ENCODE data around the gene PAPOLG. TPM values are rescaled to one million over a fixed set of nuclear protein-coding genes. Genes with fewer than 3 reads are reported as not detected.

The PAPOLG gene
- total RNA-seq, 2 donors from 2014 or later = 23.2 to 34.1 TPM

DNA sequence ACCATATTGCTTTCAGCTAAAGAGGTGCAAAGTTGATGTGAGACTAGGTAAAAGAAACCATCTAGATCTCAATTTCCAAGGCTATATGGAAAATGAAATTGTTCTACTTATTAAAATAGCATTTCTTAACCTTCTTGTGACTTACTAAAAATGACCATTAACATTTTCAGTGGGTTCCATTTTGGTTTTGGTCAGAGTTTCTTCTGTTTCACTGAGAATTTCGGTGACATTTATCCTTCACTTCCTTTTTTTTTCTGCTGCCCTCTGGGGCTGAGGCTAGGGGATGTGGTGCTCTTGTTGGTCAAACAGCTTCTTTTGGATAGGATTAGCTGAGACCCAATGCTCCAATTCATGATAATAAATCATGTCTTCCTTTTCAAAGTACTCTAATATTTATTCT is 81.1 kb downstream of the PAPOLG start:
- Histone ChIP-seq H3K4me1 (ENCODE audit: control insufficient read depth, insufficient read depth, low read length) (no peaks in the 10 kb centered on the region), H3K9ac (ENCODE audit: extremely low read depth, low read length, poor library complexity, severe bottlenecking) (no peak overlapping the region), H3K9me3 (ENCODE audit: control insufficient read depth, low read length) (no peaks in the 10 kb centered on the region), H3K4me3 (ENCODE audit: low read length) (no peak overlapping the region), H3K27me3 (ENCODE audit: control insufficient read depth, insufficient read depth, low read length, poor library complexity, severe bottlenecking) (peaks cover 15% of the 10 kb centered on the region), H3K27ac (ENCODE audit: low read depth, low read length) (no peak overlapping the region), H3K36me3 (ENCODE audit: control insufficient read depth, insufficient read depth, low read length) (no peaks in the 10 kb centered on the region)
- Mint-ChIP-seq H3K4me3 (no peak overlapping the region), H3K9me3 (no peaks in the 10 kb centered on the region), H3K36me3 (ENCODE audit: low read depth) (no peaks in the 10 kb centered on the region), H3K4me1 (no peaks in the 10 kb centered on the region), H3K27me3 (ENCODE audit: insufficient read depth) (peaks cover 57% of the 10 kb centered on the region), H3K27ac (no peak overlapping the region)
- TF ChIP-seq, protein P1, sequence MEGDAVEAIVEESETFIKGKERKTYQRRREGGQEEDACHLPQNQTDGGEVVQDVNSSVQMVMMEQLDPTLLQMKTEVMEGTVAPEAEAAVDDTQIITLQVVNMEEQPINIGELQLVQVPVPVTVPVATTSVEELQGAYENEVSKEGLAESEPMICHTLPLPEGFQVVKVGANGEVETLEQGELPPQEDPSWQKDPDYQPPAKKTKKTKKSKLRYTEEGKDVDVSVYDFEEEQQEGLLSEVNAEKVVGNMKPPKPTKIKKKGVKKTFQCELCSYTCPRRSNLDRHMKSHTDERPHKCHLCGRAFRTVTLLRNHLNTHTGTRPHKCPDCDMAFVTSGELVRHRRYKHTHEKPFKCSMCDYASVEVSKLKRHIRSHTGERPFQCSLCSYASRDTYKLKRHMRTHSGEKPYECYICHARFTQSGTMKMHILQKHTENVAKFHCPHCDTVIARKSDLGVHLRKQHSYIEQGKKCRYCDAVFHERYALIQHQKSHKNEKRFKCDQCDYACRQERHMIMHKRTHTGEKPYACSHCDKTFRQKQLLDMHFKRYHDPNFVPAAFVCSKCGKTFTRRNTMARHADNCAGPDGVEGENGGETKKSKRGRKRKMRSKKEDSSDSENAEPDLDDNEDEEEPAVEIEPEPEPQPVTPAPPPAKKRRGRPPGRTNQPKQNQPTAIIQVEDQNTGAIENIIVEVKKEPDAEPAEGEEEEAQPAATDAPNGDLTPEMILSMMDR (conservative IDR thresholded peaks at IDR 0.05) = no peak
- WGBS, 2 experiments (ENCODE audit: insufficient coverage in 1 of 2, insufficient read length in 1 of 2) = 80% methylated on average over 1 of the region's 1 CpG; no CpG with 5 or more reads in 1 of the 2 experiments
- DNase-seq = no peak

- Mint-ChIP-seq H3K4me1 (no peaks in the 10 kb centered on the region), H3K27ac (no peak overlapping the region), H3K4me3 (no peak overlapping the region), H3K36me3 (ENCODE audit: low read depth) (no peaks in the 10 kb centered on the region), H3K27me3 (ENCODE audit: insufficient read depth) (peaks cover 63% of the 10 kb centered on the region), H3K9me3 (no peaks in the 10 kb centered on the region)
- H3K27ac ChIP-seq (ENCODE audit: low read depth, low read length) = no peak overlapping the region
- no peaks in the 10 kb centered on the region for H3K36me3 ChIP-seq (ENCODE audit: control insufficient read depth, insufficient read depth, low read length)
- no peak overlapping the region for H3K9ac ChIP-seq (ENCODE audit: extremely low read depth, low read length, poor library complexity, severe bottlenecking)
- peaks cover 15% of the 10 kb centered on the region for H3K27me3 ChIP-seq (ENCODE audit: control insufficient read depth, insufficient read depth, low read length, poor library complexity, severe bottlenecking)
- no peaks in the 10 kb centered on the region for H3K4me1 ChIP-seq (ENCODE audit: control insufficient read depth, insufficient read depth, low read length)
- H3K9me3 ChIP-seq (ENCODE audit: control insufficient read depth, low read length) = no peaks in the 10 kb centered on the region
- H3K4me3 ChIP-seq (ENCODE audit: low read length) = no peak overlapping the region
- 83 to 94% methylated on average over 2 to 3 of the region's 3 CpGs for WGBS, 2 experiments (ENCODE audit: insufficient coverage in 1 of 2, insufficient read length in 1 of 2)
- DNase-seq = no peak
- TF ChIP-seq, protein P1 (conservative IDR thresholded peaks at IDR 0.05) = no peak
These were observed 82.4 kb downstream of the PAPOLG start for GRCh38 chr2:60838481-60838880.

GRCh38 chr2:60839126-60839813 is 83.2 kb downstream of the PAPOLG start:
- H3K9me3 ChIP-seq (ENCODE audit: control insufficient read depth, low read length) = no peaks in the 10 kb centered on the region
- DNase-seq = peak; percentile 67
- H3K36me3 Mint-ChIP-seq (ENCODE audit: low read depth) = no peaks in the 10 kb centered on the region
- TF ChIP-seq, protein P1 (conservative IDR thresholded peaks at IDR 0.05) = no peak
- no peak overlapping the region for H3K4me3 Mint-ChIP-seq
- H3K4me1 Mint-ChIP-seq = no peaks in the 10 kb centered on the region
- H3K27me3 Mint-ChIP-seq (ENCODE audit: insufficient read depth) = peaks cover 66% of the 10 kb centered on the region
- no peak overlapping the region for H3K4me3 ChIP-seq (ENCODE audit: low read length)
- H3K27ac Mint-ChIP-seq = no peak overlapping the region
- 77 to 83% methylated on average over 9 of the region's 9 CpGs for WGBS, 2 experiments (ENCODE audit: insufficient coverage in 1 of 2, insufficient read length in 1 of 2)
- no peaks in the 10 kb centered on the region for H3K4me1 ChIP-seq (ENCODE audit: control insufficient read depth, insufficient read depth, low read length)
- peaks cover 15% of the 10 kb centered on the region for H3K27me3 ChIP-seq (ENCODE audit: control insufficient read depth, insufficient read depth, low read length, poor library complexity, severe bottlenecking)
- H3K36me3 ChIP-seq (ENCODE audit: control insufficient read depth, insufficient read depth, low read length) = no peaks in the 10 kb centered on the region
- no peak overlapping the region for H3K27ac ChIP-seq (ENCODE audit: low read depth, low read length)
- H3K9ac ChIP-seq (ENCODE audit: extremely low read depth, low read length, poor library complexity, severe bottlenecking) = no peak overlapping the region
- H3K9me3 Mint-ChIP-seq = no peaks in the 10 kb centered on the region
